ENCODE results near the gene TYMP.

GRCh38 chr22:50524676-50525103 lies 5.1 kb downstream of the TYMP start:
- TF ChIP-seq CTCF (IDR thresholded peaks at IDR 0.05) (no peak), EP300 (IDR thresholded peaks at IDR 0.05) (no peak), POLR2AphosphoS5 (IDR thresholded peaks at IDR 0.05) (no peak), POLR2A (IDR thresholded peaks at IDR 0.05) (no peak)
